ENCODE results near the gene DSG3.

Gene DSG3

GRCh38 chr18:31420524-31420923 is 27.0 kb upstream of the DSG3 start:
- WGBS (ENCODE audit: insufficient coverage) = 100% methylated on average over 2 of the region's 2 CpGs
- Histone ChIP-seq H3K4me1 (ENCODE audit: control extremely low read depth in 1 of 4, control insufficient read depth in 4 of 4, insufficient read depth in 4 of 4, low read length in 3 of 4) (no peaks in the 10 kb centered on the region), H3K27ac (ENCODE audit: insufficient read depth in 1 of 2, low read depth in 1 of 2, low read length in 2 of 2, poor library complexity in 1 of 2, severe bottlenecking in 2 of 2) (no peak overlapping the region), H3K27me3 (replicated peaks in 2 of 5; ENCODE audit: control insufficient read depth in 4 of 5, insufficient read depth in 5 of 5, low read length in 4 of 5) (no peaks in the 10 kb centered on the region), H3K4me3 (ENCODE audit: control insufficient read depth in 1 of 7, extremely low read depth in 1 of 7, insufficient read depth in 4 of 7, low read depth in 2 of 7, low read length in 6 of 7) (no peak overlapping the region), H3K9me3 (ENCODE audit: control extremely low read depth in 1 of 5, control insufficient read depth in 4 of 5, insufficient read depth in 2 of 5, low read depth in 1 of 5, low read length in 4 of 5) (no peaks in the 10 kb centered on the region), H3K36me3 (ENCODE audit: control insufficient read depth in 4 of 4, insufficient read depth in 4 of 4, low read length in 3 of 4) (no peaks in the 10 kb centered on the region)
- DNase-seq = no peak
- CTCF ChIA-PET = no interaction called here
- POLR2A ChIA-PET = no interaction called here

DNA sequence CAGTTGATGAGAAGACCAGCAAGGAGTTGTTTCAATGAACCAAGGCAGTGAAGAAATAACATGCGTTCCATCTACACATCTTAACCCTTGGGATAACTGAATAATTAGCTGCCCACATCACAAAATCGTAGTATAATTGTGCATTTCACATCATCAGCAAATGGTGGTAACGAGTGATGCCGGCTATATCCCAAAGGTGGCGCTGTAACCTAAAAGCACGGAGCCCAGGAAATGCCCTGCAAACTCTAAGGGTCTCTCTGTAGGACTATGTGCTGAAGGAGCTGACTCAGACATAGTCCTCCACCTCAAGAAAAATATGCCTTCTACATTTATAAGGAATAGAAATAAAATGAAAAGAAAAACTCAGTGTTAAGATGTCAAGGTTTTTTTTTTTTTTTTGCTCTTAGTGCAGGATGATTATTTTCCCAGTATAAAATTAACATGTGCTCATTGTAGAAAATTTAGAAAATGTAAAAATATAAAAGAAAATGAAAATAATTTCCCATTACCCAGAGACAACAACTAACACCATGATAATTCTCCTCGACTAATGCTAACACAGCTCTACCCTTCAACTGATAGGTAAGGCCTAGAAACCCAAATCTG is 23.1 kb upstream of the DSG3 start:
- no peak overlapping the region for H3K27ac ChIP-seq (ENCODE audit: insufficient read depth in 1 of 2, low read depth in 1 of 2, low read length in 2 of 2, poor library complexity in 1 of 2, severe bottlenecking in 2 of 2)
- POLR2A ChIA-PET = no interaction called here
- CTCF ChIA-PET = interaction anchor here (0.8 to 1.8 kb wide), 9 partner anchors 14 to 590 kb away, joined by 3 to 6 read pairs (median 3); no protein-coding TSS in a partner anchor
- peak; percentile 53 to 74 (median 73) for DNase-seq
- H3K4me1 ChIP-seq (ENCODE audit: control extremely low read depth in 1 of 4, control insufficient read depth in 4 of 4, insufficient read depth in 4 of 4, low read length in 3 of 4) = peaks cover 0 to 2% (median 0%) of the 10 kb centered on the region in 4 experiments
- no peaks in the 10 kb centered on the region for H3K36me3 ChIP-seq (ENCODE audit: control insufficient read depth in 4 of 4, insufficient read depth in 4 of 4, low read length in 3 of 4)
- H3K27me3 ChIP-seq (replicated peaks in 2 of 5; ENCODE audit: control insufficient read depth in 4 of 5, insufficient read depth in 5 of 5, low read length in 4 of 5) = peaks cover 0 to 3% (median 0%) of the 10 kb centered on the region in 5 experiments
- H3K9me3 ChIP-seq (ENCODE audit: control extremely low read depth in 1 of 5, control insufficient read depth in 4 of 5, insufficient read depth in 2 of 5, low read depth in 1 of 5, low read length in 4 of 5) = no peaks in the 10 kb centered on the region
- no peak overlapping the region for H3K4me3 ChIP-seq (ENCODE audit: control insufficient read depth in 1 of 7, extremely low read depth in 1 of 7, insufficient read depth in 4 of 7, low read depth in 2 of 7, low read length in 6 of 7)
- 11% methylated on average over 6 of the region's 7 CpGs for WGBS (ENCODE audit: insufficient coverage)

- WGBS (ENCODE audit: insufficient coverage) = 100% methylated on average over 1 of the region's 2 CpGs
- ChIA-PET POLR2A (no interaction called here), CTCF (no interaction called here)
- H3K4me1 ChIP-seq (ENCODE audit: control extremely low read depth in 1 of 4, control insufficient read depth in 4 of 4, insufficient read depth in 4 of 4, low read length in 3 of 4) = peaks cover 0 to 2% (median 0%) of the 10 kb centered on the region in 4 experiments
- H3K27ac ChIP-seq (ENCODE audit: insufficient read depth in 1 of 2, low read depth in 1 of 2, low read length in 2 of 2, poor library complexity in 1 of 2, severe bottlenecking in 2 of 2) = no peak overlapping the region
- H3K4me3 ChIP-seq (ENCODE audit: control insufficient read depth in 1 of 7, extremely low read depth in 1 of 7, insufficient read depth in 4 of 7, low read depth in 2 of 7, low read length in 6 of 7) = no peak overlapping the region
- H3K27me3 ChIP-seq (replicated peaks in 2 of 5; ENCODE audit: control insufficient read depth in 4 of 5, insufficient read depth in 5 of 5, low read length in 4 of 5) = peaks cover 0 to 3% (median 0%) of the 10 kb centered on the region in 5 experiments
- no peak for DNase-seq
- no peaks in the 10 kb centered on the region for H3K9me3 ChIP-seq (ENCODE audit: control extremely low read depth in 1 of 5, control insufficient read depth in 4 of 5, insufficient read depth in 2 of 5, low read depth in 1 of 5, low read length in 4 of 5)
- H3K36me3 ChIP-seq (ENCODE audit: control insufficient read depth in 4 of 4, insufficient read depth in 4 of 4, low read length in 3 of 4) = no peaks in the 10 kb centered on the region
Measured at GRCh38 chr18:31426021-31426420, 21.5 kb upstream of the DSG3 start.

DNA sequence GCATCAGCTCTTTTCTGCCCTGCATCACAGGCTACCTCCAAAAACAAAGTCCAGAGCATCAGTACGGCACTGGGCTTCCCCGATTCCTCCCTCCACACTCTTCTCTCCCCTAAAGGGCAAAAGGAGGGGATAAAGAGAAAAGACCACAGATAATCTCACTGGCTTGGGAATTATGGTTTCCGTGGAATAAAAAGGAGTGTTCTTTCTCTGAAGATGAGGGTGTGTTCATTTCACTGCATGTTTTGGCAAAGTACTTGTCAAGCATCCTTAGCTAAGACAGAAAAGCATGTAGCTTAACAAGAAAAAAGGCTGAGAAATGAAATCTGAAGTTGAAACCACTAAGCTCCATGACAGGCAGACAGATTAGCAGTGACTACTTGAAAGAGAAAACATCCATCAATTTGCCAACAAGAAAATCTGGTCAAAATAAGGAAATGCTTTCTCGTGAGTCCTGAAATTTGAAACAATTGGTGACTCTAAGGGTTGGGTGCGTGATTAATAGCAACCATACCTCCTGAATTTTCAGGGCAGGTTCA is 20.6 kb upstream of the DSG3 start:
- Histone ChIP-seq H3K36me3 (ENCODE audit: control insufficient read depth in 4 of 4, insufficient read depth in 4 of 4, low read length in 3 of 4) (no peaks in the 10 kb centered on the region), H3K4me3 (ENCODE audit: control insufficient read depth in 1 of 7, extremely low read depth in 1 of 7, insufficient read depth in 4 of 7, low read depth in 2 of 7, low read length in 6 of 7) (no peak overlapping the region), H3K4me1 (ENCODE audit: control extremely low read depth in 1 of 4, control insufficient read depth in 4 of 4, insufficient read depth in 4 of 4, low read length in 3 of 4) (peaks cover 0 to 2% (median 0%) of the 10 kb centered on the region in 4 experiments), H3K27ac (ENCODE audit: insufficient read depth in 1 of 2, low read depth in 1 of 2, low read length in 2 of 2, poor library complexity in 1 of 2, severe bottlenecking in 2 of 2) (no peak overlapping the region), H3K27me3 (replicated peaks in 2 of 5; ENCODE audit: control insufficient read depth in 4 of 5, insufficient read depth in 5 of 5, low read length in 4 of 5) (peaks cover 0 to 3% (median 0%) of the 10 kb centered on the region in 5 experiments), H3K9me3 (ENCODE audit: control extremely low read depth in 1 of 5, control insufficient read depth in 4 of 5, insufficient read depth in 2 of 5, low read depth in 1 of 5, low read length in 4 of 5) (no peaks in the 10 kb centered on the region)
- ChIA-PET POLR2A (no interaction called here), CTCF (interaction anchor here (1.0 kb wide), 1 partner anchor 15 kb away, joined by 3 read pairs; no protein-coding TSS in a partner anchor)
- no peak for DNase-seq
- 71% methylated on average over 2 of the region's 5 CpGs for WGBS (ENCODE audit: insufficient coverage)

DNA sequence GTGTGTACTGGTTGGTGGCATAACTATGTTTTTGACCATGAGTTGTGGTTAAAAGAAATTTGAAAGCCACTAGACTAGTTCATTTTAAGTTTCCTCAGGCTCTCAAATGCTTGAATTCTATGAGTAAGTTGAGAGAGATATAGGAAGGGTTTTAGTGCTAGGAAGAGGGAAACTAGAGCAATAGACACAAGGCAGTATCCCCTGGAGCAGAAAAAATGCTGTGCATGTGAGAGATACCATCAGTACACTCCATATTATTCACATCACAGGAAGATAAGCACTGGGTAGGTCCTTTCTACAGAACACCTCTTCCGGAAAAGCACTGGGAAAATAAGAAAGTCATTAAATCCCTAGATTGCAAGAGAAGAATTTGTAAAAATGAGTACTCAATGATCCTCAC is 19.3 kb upstream of the DSG3 start:
- peaks cover 0 to 3% (median 0%) of the 10 kb centered on the region in 5 experiments for H3K27me3 ChIP-seq (replicated peaks in 2 of 5; ENCODE audit: control insufficient read depth in 4 of 5, insufficient read depth in 5 of 5, low read length in 4 of 5)
- ChIA-PET POLR2A (no interaction called here), CTCF (no interaction called here)
- peaks cover 0 to 2% (median 0%) of the 10 kb centered on the region in 4 experiments for H3K4me1 ChIP-seq (ENCODE audit: control extremely low read depth in 1 of 4, control insufficient read depth in 4 of 4, insufficient read depth in 4 of 4, low read length in 3 of 4)
- no peak overlapping the region for H3K4me3 ChIP-seq (ENCODE audit: control insufficient read depth in 1 of 7, extremely low read depth in 1 of 7, insufficient read depth in 4 of 7, low read depth in 2 of 7, low read length in 6 of 7)
- DNase-seq = no peak
- peaks cover 0 to 6% (median 0%) of the 10 kb centered on the region in 5 experiments for H3K9me3 ChIP-seq (ENCODE audit: control extremely low read depth in 1 of 5, control insufficient read depth in 4 of 5, insufficient read depth in 2 of 5, low read depth in 1 of 5, low read length in 4 of 5)
- whole genome bisulfite sequencing (ENCODE audit: insufficient coverage) = no CpG with 5 or more reads among the region's 1 CpG
- no peak overlapping the region for H3K27ac ChIP-seq (ENCODE audit: insufficient read depth in 1 of 2, low read depth in 1 of 2, low read length in 2 of 2, poor library complexity in 1 of 2, severe bottlenecking in 2 of 2)
- H3K36me3 ChIP-seq (ENCODE audit: control insufficient read depth in 4 of 4, insufficient read depth in 4 of 4, low read length in 3 of 4) = no peaks in the 10 kb centered on the region

GRCh38 chr18:31429623-31430022 is 17.9 kb upstream of the DSG3 start:
- Histone ChIP-seq H3K4me1 (ENCODE audit: control extremely low read depth in 1 of 4, control insufficient read depth in 4 of 4, insufficient read depth in 4 of 4, low read length in 3 of 4) (peaks cover 0 to 2% (median 0%) of the 10 kb centered on the region in 4 experiments), H3K9me3 (ENCODE audit: control extremely low read depth in 1 of 5, control insufficient read depth in 4 of 5, insufficient read depth in 2 of 5, low read depth in 1 of 5, low read length in 4 of 5) (peaks cover 0 to 6% (median 0%) of the 10 kb centered on the region in 5 experiments), H3K4me3 (ENCODE audit: control insufficient read depth in 1 of 7, extremely low read depth in 1 of 7, insufficient read depth in 4 of 7, low read depth in 2 of 7, low read length in 6 of 7) (no peak overlapping the region), H3K27ac (ENCODE audit: insufficient read depth in 1 of 2, low read depth in 1 of 2, low read length in 2 of 2, poor library complexity in 1 of 2, severe bottlenecking in 2 of 2) (no peak overlapping the region), H3K36me3 (ENCODE audit: control insufficient read depth in 4 of 4, insufficient read depth in 4 of 4, low read length in 3 of 4) (no peaks in the 10 kb centered on the region), H3K27me3 (replicated peaks in 2 of 5; ENCODE audit: control insufficient read depth in 4 of 5, insufficient read depth in 5 of 5, low read length in 4 of 5) (peaks cover 0 to 3% (median 0%) of the 10 kb centered on the region in 5 experiments)
- DNase-seq = no peak
- POLR2A ChIA-PET = no interaction called here
- 83% methylated on average over 2 of the region's 2 CpGs for WGBS (ENCODE audit: insufficient coverage)
- CTCF ChIA-PET = no interaction called here

GRCh38 chr18:31430072-31430471 is 17.5 kb upstream of the DSG3 start:
- peaks cover 0 to 3% (median 0%) of the 10 kb centered on the region in 5 experiments for H3K27me3 ChIP-seq (replicated peaks in 2 of 5; ENCODE audit: control insufficient read depth in 4 of 5, insufficient read depth in 5 of 5, low read length in 4 of 5)
- no peaks in the 10 kb centered on the region for H3K36me3 ChIP-seq (ENCODE audit: control insufficient read depth in 4 of 4, insufficient read depth in 4 of 4, low read length in 3 of 4)
- 100% methylated on average over 3 of the region's 4 CpGs for WGBS (ENCODE audit: insufficient coverage)
- no peak overlapping the region for H3K4me3 ChIP-seq (ENCODE audit: control insufficient read depth in 1 of 7, extremely low read depth in 1 of 7, insufficient read depth in 4 of 7, low read depth in 2 of 7, low read length in 6 of 7)
- no peak for DNase-seq
- H3K4me1 ChIP-seq (ENCODE audit: control extremely low read depth in 1 of 4, control insufficient read depth in 4 of 4, insufficient read depth in 4 of 4, low read length in 3 of 4) = peaks cover 0 to 2% (median 0%) of the 10 kb centered on the region in 4 experiments
- peaks cover 0 to 6% (median 0%) of the 10 kb centered on the region in 5 experiments for H3K9me3 ChIP-seq (ENCODE audit: control extremely low read depth in 1 of 5, control insufficient read depth in 4 of 5, insufficient read depth in 2 of 5, low read depth in 1 of 5, low read length in 4 of 5)
- CTCF ChIA-PET = no interaction called here
- POLR2A ChIA-PET = no interaction called here
- H3K27ac ChIP-seq (ENCODE audit: insufficient read depth in 1 of 2, low read depth in 1 of 2, low read length in 2 of 2, poor library complexity in 1 of 2, severe bottlenecking in 2 of 2) = no peak overlapping the region

Measured in common myeloid progenitor, CD34-positive (primary cell).